ENCODE results near the gene ELAC1.
"Not testable (repeated sequence)": the region's sequence is repeated elsewhere in the genome, so short reads cannot be mapped to it uniquely, and the experiment has no call there.

The ELAC1 gene

GRCh38 chr18:50967714-50968661, at the start of gene ELAC1:
ELAC1 (plus strand) TSS chr18:50968040; CDS start chr18:50974405, 6,365 bp downstream.
- peak; percentile 63 to 69 for DNase-seq

- no peak for DNase-seq
These were observed 49.7 kb upstream of the ELAC1 start for GRCh38 chr18:50918153-50918552.

- no peak for DNase-seq
These were observed 43.5 kb upstream of the ELAC1 start for GRCh38 chr18:50924372-50924771.

- no peak for DNase-seq
These were observed 41.3 kb upstream of the ELAC1 start for GRCh38 chr18:50926521-50926920.

GRCh38 chr18:50928551-50928950, 39.3 kb upstream of the ELAC1 start:
- DNase-seq: no peak

DNA sequence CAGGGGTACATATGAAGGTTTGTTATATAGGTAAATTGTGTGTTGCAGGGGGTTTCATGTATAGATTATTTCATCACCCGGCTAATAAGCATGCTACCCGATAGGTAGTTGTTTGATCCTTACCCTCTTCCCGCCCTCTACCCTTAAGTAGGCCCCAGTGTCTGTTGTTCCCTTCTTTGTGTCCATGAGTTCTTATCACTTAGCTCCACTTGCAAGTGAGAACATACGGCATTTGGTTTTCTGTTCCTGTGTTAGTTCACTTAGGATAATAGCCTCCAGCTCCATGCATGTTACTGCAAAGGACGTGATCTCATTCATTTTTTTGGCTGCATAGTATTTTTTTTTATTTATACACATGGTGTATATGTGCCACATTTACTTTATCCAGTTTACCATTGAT, 34.2 kb upstream of the ELAC1 start:
- DNase-seq: no peak

DNA sequence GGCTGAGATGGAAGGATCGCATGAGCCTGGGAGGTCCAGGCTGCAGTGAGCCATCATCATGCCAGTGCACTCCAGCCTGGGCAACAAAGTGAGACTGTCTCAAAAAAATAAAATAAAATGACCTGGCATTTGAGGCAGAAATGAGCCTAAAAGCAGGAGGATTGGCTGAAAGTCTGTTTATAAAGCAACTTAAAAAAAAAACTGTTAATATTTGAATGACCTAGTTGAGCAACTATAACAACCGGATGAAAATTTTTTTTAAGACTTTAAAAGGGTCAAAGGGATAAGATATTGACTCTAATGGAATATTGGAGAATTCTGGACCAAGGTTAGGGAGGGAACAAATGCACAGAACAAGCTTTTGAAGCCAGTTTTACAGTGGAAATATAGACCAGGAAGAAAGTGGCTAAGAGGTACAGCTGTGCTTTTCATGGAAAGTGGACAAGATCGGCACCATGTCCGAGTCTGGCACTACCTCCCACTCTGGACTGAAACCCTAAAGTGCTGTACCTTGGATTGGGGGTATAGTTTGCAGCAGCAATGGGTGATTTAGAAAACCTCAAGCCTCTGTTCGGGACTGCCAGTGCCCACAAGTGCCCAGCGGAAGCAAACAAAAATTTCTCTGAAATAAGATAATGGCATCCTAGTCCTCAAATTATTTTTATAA, 33.2 kb upstream of the ELAC1 start:
- DNase-seq: no peak

DNA sequence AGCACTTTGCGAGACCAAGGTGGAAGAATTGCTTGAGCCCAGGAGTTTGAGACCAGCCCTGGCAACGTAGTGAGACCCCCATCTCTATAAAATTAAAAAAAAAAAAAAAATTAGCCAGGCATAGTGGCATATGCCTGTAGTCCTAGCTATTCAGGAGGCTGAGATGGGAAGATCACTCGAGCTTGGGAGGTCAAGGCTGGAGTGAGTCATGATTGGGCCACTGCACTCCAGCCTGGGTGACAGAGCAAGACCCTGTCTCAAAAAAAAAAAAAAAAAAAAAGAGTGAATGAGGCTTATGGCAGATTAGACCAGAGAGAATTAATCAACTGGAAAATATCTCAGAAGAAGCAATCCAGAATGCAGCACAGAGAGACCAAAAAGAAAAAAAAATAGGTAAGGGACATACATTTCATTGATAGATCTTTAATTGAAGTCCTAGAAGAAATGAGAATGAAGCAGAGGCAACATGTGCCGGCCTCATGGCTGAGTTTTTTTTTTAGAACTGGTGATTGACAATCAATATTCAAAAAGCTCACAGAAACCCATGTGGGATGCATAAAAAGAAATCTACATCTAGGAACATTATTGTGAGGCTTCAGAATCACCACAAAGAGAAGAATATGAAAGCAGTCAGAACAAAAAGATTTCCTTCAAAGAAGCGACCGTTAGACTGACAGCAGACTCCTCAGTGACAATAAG, 32.2 kb upstream of the ELAC1 start:
- DNase-seq: no peak

DNA sequence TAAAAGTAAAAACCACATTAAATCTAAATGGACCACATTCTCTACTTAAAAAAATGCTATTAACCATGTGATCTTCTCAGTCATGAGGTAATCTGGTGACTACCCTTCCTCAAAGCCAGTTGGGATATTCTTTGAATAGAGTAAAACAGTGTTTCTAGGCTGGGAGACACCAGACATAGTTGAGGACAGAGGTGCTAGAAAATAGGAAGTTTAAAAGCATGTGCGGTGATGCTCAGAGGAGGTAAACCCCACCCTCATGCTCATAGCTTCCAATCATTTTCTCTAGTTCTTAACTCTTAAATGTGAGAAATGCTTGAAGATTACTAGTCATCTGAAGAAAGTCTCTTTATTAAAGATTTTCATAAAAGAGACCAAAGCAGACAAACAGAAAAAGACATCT, 30.7 kb upstream of the ELAC1 start:
- DNase-seq: no peak

DNA sequence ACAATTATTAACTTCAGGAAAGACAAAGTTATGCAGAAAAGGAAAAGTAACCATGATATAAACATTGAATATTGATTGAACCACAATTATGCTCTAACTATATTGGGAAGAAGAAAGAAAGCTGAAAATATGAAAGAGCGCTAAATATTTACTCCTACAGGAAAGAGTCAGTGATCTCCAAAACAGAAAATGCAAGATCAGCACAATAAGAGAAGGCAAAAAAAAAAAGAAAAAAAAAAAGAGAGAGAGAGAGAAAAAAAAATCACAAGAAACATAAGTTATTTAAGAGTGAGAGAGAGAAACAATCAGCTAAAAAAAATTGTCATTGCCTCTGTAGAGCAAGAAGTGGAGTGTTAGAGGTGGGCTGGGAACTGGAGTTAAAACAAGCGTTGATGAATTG, 28.9 kb upstream of the ELAC1 start:
- no peak for DNase-seq

DNA sequence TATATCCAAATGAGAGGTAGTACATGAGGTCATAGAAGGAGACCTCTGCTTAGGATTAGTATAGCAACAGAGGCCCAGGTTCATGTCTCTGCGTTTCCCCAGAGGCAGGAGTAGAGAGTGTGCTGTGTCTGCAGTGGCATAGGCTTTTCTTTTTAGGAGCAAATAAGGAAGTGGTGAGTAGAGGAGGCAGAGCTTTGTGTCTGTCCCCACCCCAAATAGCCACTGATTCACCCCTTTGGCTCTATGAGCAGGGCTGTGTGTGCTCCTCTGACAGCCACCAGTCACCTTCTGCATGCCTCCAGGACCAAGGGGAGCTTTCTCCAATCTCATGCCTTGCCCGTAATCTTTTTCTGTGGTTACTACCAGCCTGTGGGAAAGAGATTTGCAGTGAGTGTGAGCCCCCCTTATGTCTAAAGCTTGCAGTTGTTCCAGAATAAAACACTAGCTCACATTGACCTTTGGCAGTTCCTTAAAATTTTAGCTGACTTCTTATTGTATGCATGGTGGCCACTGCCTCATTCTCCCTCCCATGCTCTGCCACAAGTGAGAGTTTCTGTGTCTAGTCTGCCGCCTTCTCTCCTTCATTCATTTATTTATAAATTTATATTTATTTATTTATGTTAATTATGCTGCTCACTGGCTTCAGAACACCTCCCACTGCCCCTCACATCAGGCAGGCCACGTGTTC, 23.5 kb upstream of the ELAC1 start:
- no peak for DNase-seq

DNA sequence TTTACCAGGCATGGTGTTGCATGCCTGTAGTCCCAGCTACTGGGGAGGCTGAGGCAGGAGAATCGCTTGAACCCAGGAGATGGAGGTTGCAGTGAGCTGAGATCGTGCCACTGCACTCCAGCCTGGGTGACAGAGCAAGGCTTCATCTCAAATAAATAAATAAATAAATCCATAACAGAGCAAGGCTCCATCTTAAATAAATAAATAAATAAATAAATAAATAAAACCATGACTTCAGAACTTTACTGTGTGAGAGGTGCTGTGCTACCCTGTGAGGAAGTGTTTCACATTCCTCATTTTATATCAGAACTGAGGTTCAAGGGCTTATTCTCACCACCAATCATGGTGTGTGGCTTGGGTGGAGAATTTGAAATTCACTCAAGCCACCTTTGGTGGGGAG, 21.9 kb upstream of the ELAC1 start:
- DNase-seq: not testable (repeated sequence)

DNA sequence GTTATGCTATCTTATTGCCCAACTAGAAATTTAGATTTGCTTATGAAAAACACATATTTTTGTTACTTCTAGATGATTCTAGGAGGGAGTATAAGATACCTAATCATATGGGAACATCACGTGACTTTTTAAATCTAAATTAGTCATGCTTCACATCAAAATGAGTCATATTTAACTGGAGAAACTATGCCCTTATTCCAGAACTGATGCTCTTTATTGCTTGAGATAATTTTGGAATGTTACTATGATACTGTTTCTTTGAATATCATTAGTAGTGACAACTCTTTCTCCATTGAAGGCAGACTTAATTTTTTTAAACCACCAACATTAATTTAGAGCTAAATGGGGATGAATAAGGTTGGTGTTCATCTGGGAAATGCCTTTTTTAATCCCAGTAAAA, 19.9 kb upstream of the ELAC1 start:
- no peak for DNase-seq

DNA sequence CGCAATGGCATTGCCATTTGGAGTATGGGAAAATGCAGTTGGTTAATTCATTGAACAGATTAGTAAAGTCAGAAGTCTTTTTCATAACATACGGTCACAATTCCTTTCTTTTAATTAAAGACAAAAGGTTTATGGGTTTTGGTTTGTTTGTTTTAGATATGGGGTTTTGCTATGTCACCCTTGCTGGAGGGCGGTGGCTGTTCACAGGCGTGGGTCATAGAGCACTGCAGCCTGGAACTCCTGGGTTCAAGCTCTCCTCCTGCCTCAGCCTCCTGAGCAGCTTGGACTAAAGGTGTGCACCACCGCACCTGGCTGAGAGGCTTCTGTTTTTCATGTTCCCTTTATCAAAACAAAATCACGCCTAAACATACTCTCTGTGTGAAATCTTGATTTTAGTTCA, 18.7 kb upstream of the ELAC1 start:
- DNase-seq: no peak

DNA sequence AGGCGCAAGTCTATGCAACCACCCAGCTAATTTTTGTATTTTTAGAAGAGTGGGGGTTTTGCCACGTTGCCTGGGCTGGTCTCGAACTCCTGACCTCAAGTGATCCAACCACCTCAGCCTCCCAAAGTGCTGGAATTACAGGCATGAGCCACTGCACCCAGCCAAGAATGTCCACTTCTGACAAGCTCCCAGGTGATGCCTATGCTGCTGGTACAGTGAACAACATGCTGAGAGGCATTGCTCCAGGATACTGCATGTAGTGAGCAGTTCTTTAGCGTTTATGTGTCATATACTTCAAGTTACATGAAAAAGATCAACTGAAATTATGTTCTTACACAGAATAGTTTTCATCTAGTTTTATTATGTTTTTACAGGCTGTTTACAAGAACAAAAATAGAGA, 17.2 kb upstream of the ELAC1 start:
- DNase-seq: no peak

GRCh38 chr18:50953822-50954221, 14.0 kb upstream of the ELAC1 start:
- no peak for DNase-seq

GRCh38 chr18:50955253-50955652, 12.6 kb upstream of the ELAC1 start:
- no peak for DNase-seq

DNA sequence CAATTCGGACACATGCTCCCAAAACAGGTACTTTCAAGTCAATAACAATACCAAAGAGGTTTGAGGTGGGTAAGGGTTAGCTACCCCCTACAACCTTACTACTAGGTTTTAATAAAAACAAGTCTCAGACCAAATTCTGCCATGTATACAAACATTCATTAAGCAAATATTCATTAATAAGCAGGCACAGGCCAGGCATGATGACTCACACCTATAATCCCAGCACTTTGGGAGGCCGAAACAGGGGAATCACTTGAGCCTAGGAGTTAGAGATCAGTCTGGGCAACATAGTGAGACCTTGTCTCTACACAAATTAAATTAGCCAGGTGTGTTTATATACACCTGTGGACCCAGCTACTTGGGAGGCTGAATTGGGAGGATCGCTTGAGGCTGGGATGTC, 11.7 kb upstream of the ELAC1 start:
- DNase-seq: no peak

GRCh38 chr18:50961974-50962373, 5.9 kb upstream of the ELAC1 start:
- DNase-seq: no peak

- no peak for DNase-seq
These were observed 1.6 kb downstream of the ELAC1 start for GRCh38 chr18:50969448-50969847.

DNA sequence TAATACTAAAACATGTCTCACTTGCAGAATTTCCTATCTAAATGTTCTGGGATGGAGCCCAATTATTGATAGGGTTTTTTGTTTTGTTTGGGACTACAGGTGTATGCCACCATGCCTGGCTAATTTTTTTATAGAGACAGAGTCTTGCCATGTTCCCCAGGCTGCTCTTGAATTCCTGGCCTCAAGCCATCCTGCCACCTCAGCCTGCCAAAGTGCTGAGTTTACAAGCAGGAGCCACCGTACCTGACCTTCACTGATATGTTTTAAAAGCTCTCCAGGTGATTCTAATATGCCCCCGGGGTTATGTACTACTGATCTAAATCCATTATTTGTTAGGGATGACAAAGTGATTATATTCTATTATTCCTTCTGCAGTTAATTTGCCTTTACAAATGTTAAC, 2.2 kb downstream of the ELAC1 start:
- no peak for DNase-seq

GRCh38 chr18:50972404-50972803, 4.6 kb downstream of the ELAC1 start:
- DNase-seq: not testable (repeated sequence)

All from stimulated activated CD4-positive, alpha-beta T cell treated with anti-CD3 and anti-CD28 coated beads, Interleukin-2, amount 100 ng/mL, for 24 hours (primary cell).